Kidney epithelial cell (primary cell): Measurements from ENCODE around the gene ENGASE. TPM values are rescaled to one million over a fixed set of nuclear protein-coding genes. Genes with fewer than 3 reads are reported as not detected.

Experiments
- DNase-seq: peaks from one replicate; pipeline ENCODE4 v3.0.0-alpha.2; 2010; ENCODE audit warnings: low read depth
- H3K27me3 ChIP-seq: 2 replicates; pipeline ENCODE4 v1.6.0; 2011; ENCODE audit warnings: low read length; ENCODE audit not compliant: control insufficient read depth, insufficient read depth
- H3K36me3 ChIP-seq: 2 replicates; pipeline ENCODE4 v1.5.1; 2011; ENCODE audit warnings: low read length; ENCODE audit not compliant: control insufficient read depth, insufficient read depth
- H3K4me3 ChIP-seq: 2 replicates; pipeline ENCODE4 v1.5.1; 2011; ENCODE audit warnings: low read depth, mild to moderate bottlenecking, control low read depth, low read length
- total RNA-seq: library from RNA; depleted of rRNA; stranded (reverse); fragments of >200 nt; gene quantifications from 2 replicates; pipeline ENCODE4 v1.2.3, GENCODE V29; 2015
- TF ChIP-seq, protein P1 (sequence below): IDR thresholded peaks from 2 replicates; pipeline ENCODE4 v1.5.1; 2011; ENCODE audit warnings: mild to moderate bottlenecking, moderate library complexity, low read length, control low read depth, inconsistent platforms; ENCODE audit not compliant: insufficient read depth, poor library complexity, severe bottlenecking

The ENGASE gene
- total RNA-seq, 1 donor from 2014 or later, result 9.0 TPM

- DNase-seq, result no peak
- TF ChIP-seq, protein P1, sequence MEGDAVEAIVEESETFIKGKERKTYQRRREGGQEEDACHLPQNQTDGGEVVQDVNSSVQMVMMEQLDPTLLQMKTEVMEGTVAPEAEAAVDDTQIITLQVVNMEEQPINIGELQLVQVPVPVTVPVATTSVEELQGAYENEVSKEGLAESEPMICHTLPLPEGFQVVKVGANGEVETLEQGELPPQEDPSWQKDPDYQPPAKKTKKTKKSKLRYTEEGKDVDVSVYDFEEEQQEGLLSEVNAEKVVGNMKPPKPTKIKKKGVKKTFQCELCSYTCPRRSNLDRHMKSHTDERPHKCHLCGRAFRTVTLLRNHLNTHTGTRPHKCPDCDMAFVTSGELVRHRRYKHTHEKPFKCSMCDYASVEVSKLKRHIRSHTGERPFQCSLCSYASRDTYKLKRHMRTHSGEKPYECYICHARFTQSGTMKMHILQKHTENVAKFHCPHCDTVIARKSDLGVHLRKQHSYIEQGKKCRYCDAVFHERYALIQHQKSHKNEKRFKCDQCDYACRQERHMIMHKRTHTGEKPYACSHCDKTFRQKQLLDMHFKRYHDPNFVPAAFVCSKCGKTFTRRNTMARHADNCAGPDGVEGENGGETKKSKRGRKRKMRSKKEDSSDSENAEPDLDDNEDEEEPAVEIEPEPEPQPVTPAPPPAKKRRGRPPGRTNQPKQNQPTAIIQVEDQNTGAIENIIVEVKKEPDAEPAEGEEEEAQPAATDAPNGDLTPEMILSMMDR, result no peak
- Histone ChIP-seq H3K27me3 (no peaks in the 10 kb centered on the region), H3K36me3 (no peaks in the 10 kb centered on the region), H3K4me3 (no peak overlapping the region)
Measured at GRCh38 chr17:79080761-79081290, 6.2 kb downstream of the ENGASE start.

GRCh38 chr17:79081571-79082276 lies 7.1 kb downstream of the ENGASE start:
- Histone ChIP-seq H3K27me3 (no peaks in the 10 kb centered on the region), H3K36me3 (no peaks in the 10 kb centered on the region), H3K4me3 (no peak overlapping the region)
- TF ChIP-seq, protein P1, result no peak
- DNase-seq, result no peak

- no peaks in the 10 kb centered on the region for H3K27me3 ChIP-seq
- H3K36me3 ChIP-seq, result no peaks in the 10 kb centered on the region
- no peak overlapping the region for H3K4me3 ChIP-seq
- no peak for DNase-seq
- TF ChIP-seq, protein P1, result peak; percentile 90
Measured at GRCh38 chr17:79082311-79083190, 7.9 kb downstream of the ENGASE start.

DNA sequence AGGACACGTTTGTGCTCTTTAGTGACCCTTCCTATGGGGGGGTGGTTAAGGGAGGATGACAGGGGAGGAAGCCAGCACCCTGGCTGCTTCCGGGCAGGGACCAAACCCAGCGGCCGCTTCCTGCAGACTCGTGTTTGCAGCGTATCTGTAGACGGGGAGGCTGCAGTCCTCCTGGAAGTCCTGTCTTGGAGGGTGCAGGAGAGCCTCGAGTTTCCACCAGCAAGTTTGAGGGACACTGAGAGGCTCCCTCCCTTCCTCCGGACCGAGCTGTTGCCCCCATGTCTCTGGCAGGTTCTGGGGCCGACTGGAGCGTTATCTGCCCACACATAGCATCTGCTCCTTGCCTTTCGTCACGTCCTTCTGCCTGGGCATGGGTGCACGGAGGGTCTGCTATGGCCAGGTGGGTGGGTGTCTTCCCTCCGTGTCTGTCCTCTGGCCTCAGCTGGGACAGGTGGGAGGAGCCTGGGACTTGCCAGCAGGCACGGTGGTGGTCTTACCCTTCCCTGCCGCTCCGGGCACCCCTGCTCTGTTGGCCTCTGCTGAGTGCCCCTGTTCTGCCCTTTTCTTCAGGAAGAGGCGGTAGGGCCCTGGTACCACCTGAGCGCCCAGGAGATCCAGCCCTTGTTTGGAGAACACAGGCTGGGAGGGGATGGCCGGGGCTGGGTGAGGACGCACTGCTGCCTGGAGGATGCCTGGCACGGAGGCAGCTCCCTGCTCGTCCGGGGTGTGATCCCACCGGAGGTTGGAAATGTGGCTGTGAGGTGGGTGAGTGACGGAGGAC lies 8.8 kb downstream of the ENGASE start:
- Histone ChIP-seq H3K36me3 (no peaks in the 10 kb centered on the region), H3K27me3 (peaks cover 7% of the 10 kb centered on the region), H3K4me3 (no peak overlapping the region)
- no peak for DNase-seq
- TF ChIP-seq, protein P1, result no peak

DNA sequence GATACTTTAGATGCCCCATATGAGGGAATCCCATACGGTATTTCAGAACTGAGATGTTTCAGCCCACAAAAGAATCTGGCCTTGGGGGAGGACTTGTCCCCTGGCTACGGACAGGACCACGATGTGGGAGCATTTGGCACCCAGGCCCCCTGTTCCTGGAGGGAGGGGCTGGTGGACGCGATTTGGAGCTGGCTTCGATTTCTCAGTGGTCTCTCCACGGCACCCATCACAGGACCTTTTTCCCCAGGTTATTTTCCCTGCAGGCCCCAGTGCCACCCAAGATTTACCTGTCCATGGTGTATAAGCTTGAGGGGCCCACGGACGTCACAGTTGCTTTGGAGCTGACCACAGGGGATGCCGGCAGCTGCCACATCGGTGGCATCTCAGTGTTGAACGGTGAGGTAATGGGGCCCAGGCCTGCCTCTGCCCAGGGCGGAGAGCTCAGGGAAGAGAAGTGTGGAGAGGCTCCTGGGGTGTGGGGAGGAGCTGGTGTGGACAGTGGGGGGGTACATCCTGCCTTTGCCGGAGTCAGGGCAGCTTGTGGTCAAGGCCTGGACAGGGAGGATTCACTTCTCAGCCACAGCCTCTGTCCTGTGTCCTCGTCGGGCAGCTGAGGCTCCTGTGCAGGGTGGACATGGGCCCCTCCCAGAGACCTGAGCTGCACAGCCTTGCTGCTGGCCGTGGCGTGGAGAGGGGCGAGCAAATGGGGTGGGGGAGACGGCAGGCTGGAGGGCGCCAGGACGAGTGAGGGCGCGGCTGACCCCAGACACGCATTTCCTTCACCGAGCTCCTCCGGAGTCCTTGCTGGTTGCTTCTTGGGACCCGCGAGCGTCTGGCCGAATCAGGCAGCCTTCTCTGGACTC lies 9.9 kb downstream of the ENGASE start:
- H3K27me3 ChIP-seq, result peaks cover 17% of the 10 kb centered on the region
- H3K4me3 ChIP-seq, result no peak overlapping the region
- no peaks in the 10 kb centered on the region for H3K36me3 ChIP-seq
- DNase-seq, result no peak
- TF ChIP-seq, protein P1, result no peak
